HepG2 (cell line): ENCODE results near the gene SEBOX. TPM values are rescaled to one million over a fixed set of nuclear protein-coding genes. Genes with fewer than 3 reads are reported as not detected.
A peak's percentile ranks its signal among the peaks of the same experiment; 100 is the strongest.

Source experiments
- AGO2 ChIP-seq: fragments of 200-400 bp; formaldehyde crosslinking; optimal IDR thresholded peaks from 2 replicates; pipeline ENCODE3; 2017; ENCODE audit warnings: mild to moderate bottlenecking, low read depth, low read length, moderate library complexity
- CREBL2 ChIP-seq: sonication (generic); formaldehyde crosslinking; IDR thresholded peaks from 2 replicates; pipeline ENCODE4 v1.8.1; 2023; ENCODE audit warnings: missing genetic modification reagents, mild to moderate bottlenecking, borderline replicate concordance
- ETS1 ChIP-seq: sonication (generic); formaldehyde crosslinking; IDR thresholded peaks from 2 replicates; pipeline ENCODE4 v1.4.0; 2020; ENCODE audit warnings: missing genetic modification reagents
- FOXO4 ChIP-seq: sonication (generic); formaldehyde crosslinking; conservative IDR thresholded peaks from 2 replicates; pipeline ENCODE4 v1.8.1; 2023; ENCODE audit warnings: missing genetic modification reagents
- GABPA ChIP-seq, 2 experiments: IDR thresholded peaks; 2 replicates each; pipeline ENCODE4 v1.6.1; 2011 to 2016; ENCODE audit warnings: low read depth in 2 of 2, low read length in 1 of 2, missing biosample characterization in 1 of 2, missing genetic modification characterization in 1 of 2
- HDAC2 ChIP-seq: sonication (generic); formaldehyde crosslinking; IDR thresholded peaks from 2 replicates; pipeline ENCODE4 v1.4.0; 2020; ENCODE audit warnings: missing genetic modification reagents
- HNF1B ChIP-seq: sonication (generic); formaldehyde crosslinking; IDR thresholded peaks from 2 replicates; pipeline ENCODE4 v1.5.1; 2020; ENCODE audit warnings: mild to moderate bottlenecking, moderate library complexity, missing genetic modification reagents
- KDM4B ChIP-seq: sonication (generic); formaldehyde crosslinking; IDR thresholded peaks from 2 replicates; pipeline ENCODE4 v1.4.0; 2020; ENCODE audit warnings: missing genetic modification reagents
- LCORL ChIP-seq, 2 experiments: fragments of 450-650 bp in 1 of 2; sonication (generic) in 1 of 2; formaldehyde crosslinking in 1 of 2; IDR thresholded peaks; 2 replicates each; pipeline versions ENCODE4 v1.5.0 to v1.6.1; 2017 to 2020; ENCODE audit warnings: antibody characterized with exemption in 1 of 2, missing genetic modification reagents in 1 of 2
- MAF1 ChIP-seq: sonication (generic); formaldehyde crosslinking; IDR thresholded peaks from 2 replicates; pipeline ENCODE4 v1.5.0; 2020; ENCODE audit warnings: missing genetic modification reagents, borderline replicate concordance
- MATR3 ChIP-seq: sonication (generic); formaldehyde crosslinking; IDR thresholded peaks from 2 replicates; pipeline ENCODE4 v1.4.0; 2020; ENCODE audit warnings: missing genetic modification reagents
- SIN3A ChIP-seq: IDR thresholded peaks from 2 replicates; pipeline ENCODE4 v1.6.1; 2011; ENCODE audit warnings: low read depth, mild to moderate bottlenecking, control low read depth, low read length, borderline replicate concordance
- SPEN ChIP-seq: sonication (generic); formaldehyde crosslinking; IDR thresholded peaks from 2 replicates; pipeline ENCODE4 v1.5.1; 2020; ENCODE audit warnings: low read depth, mild to moderate bottlenecking, missing genetic modification reagents
- THAP11 ChIP-seq: IDR thresholded peaks from 2 replicates; pipeline ENCODE4 v1.6.1; 2016; ENCODE audit warnings: missing biosample characterization, missing genetic modification reagents
- ZBTB7B ChIP-seq: sonication (generic); formaldehyde crosslinking; IDR thresholded peaks from 2 replicates; pipeline ENCODE4 v1.4.0; 2020; ENCODE audit warnings: missing genetic modification reagents
- ZFP36L1 ChIP-seq: sonication (generic); formaldehyde crosslinking; IDR thresholded peaks from 2 replicates; pipeline ENCODE4 v1.8.0; 2022; ENCODE audit warnings: mild to moderate bottlenecking, missing genetic modification reagents, moderate library complexity
- ZNF251 ChIP-seq: sonication (generic); formaldehyde crosslinking; IDR thresholded peaks from 2 replicates; pipeline ENCODE4 v1.9.0; 2021; ENCODE audit warnings: mild to moderate bottlenecking, missing genetic modification reagents
- ZNF337 ChIP-seq: sonication (generic); formaldehyde crosslinking; IDR thresholded peaks from 2 replicates; pipeline ENCODE4 v1.5.1; 2020; ENCODE audit warnings: missing genetic modification reagents, low read depth, mild to moderate bottlenecking, borderline replicate concordance
- ZNF362 ChIP-seq: sonication (generic); formaldehyde crosslinking; IDR thresholded peaks from 2 replicates; pipeline ENCODE4 v1.4.0; 2020; ENCODE audit warnings: missing genetic modification reagents, mild to moderate bottlenecking, borderline replicate concordance
- ZNF747 ChIP-seq: sonication (generic); formaldehyde crosslinking; IDR thresholded peaks from 2 replicates; pipeline ENCODE4 v1.8.1; 2023; ENCODE audit warnings: missing genetic modification reagents, mild to moderate bottlenecking, borderline replicate concordance
- polyA plus RNA-seq, 8 experiments: library from polyadenylated mRNA; depleted of rRNA in 3 of 8; stranded (reverse) in 7 of 8; unstranded in 1 of 8; fragments of >200 nt; fragmentation: Illumina TruSeq in 4 of 8; extraction: Trizol in 4 of 8; gene quantifications; 2 replicates each; pipeline versions ENCODE4 v1.2.1 to v1.2.3, GENCODE V29; 2011 to 2016; ENCODE audit warnings: low read depth in 4 of 8, missing spikeins in 1 of 8, mixed read lengths in 1 of 8; ENCODE audit not compliant: insufficient read depth in 1 of 8
- total RNA-seq, 5 experiments: library from RNA; depleted of rRNA; stranded (reverse); fragments of >200 nt; fragmentation: Illumina TruSeq; extraction: Trizol; gene quantifications; 2 replicates each; pipeline ENCODE4 v1.2.3, GENCODE V29; 2016; ENCODE audit warnings: low read depth in 1 of 5
- TF ChIP-seq, protein P1 (sequence below): sonication (generic); formaldehyde crosslinking; IDR thresholded peaks from 2 replicates; pipeline ENCODE4 v1.8.1; 2023; ENCODE audit warnings: mild to moderate bottlenecking, missing genetic modification reagents

SEBOX gene
- total and polyA plus RNA-seq, 2 of the 13 experiments (the other 11 are each of a cell fraction or from before 2014, with no cell fraction given), result not detected

GRCh38 chr17:28357061-28357900 lies 7.7 kb downstream of the SEBOX start, which contains the start of gene POLDIP2 (continued):
- TF ChIP-seq SIN3A (no peak), HDAC2 (CRISPR knock-in tag) (peak; percentile 92), ZNF362 (CRISPR knock-in tag) (no peak; the same call in 1 of the 2 replicates), HNF1B (CRISPR knock-in tag) (peak; percentile 66; the same call in 1 of the 2 replicates), THAP11 (CRISPR knock-in tag) (peak; percentile 97), CREBL2 (no peak), MAF1 (CRISPR knock-in tag) (no peak), GABPA (IDR thresholded peaks at IDR 0.05; ENCODE audit: low read depth, low read length) (peak; percentile 98), GABPA (CRISPR knock-in tag; IDR thresholded peaks at IDR 0.05; ENCODE audit: low read depth) (peak; percentile 95), ZNF251 (CRISPR knock-in tag) (no peak), MATR3 (CRISPR knock-in tag) (no peak), FOXO4 (CRISPR knock-in tag) (no peak), ETS1 (CRISPR knock-in tag) (peak; percentile 79; the same call in 1 of the 2 replicates), ZBTB7B (CRISPR knock-in tag) (peak; percentile 77; the same call in 1 of the 2 replicates), LCORL (IDR thresholded peaks at IDR 0.05) (no peak), LCORL (CRISPR knock-in tag; IDR thresholded peaks at IDR 0.05) (0 out of 2 replicates have a peak, but pooled peaks have one; percentile 15), KDM4B (CRISPR knock-in tag) (peak; percentile 76; the same call in 1 of the 2 replicates), AGO2 (peak; percentile 93), ZNF747 (CRISPR knock-in tag) (peak; percentile 64; the same call in 1 of the 2 replicates), ZNF337 (no peak), SPEN (CRISPR knock-in tag) (peak; percentile 97), ZFP36L1 (0 out of 2 replicates have a peak, but pooled peaks have one; percentile 32)
- TF ChIP-seq, protein P1, sequence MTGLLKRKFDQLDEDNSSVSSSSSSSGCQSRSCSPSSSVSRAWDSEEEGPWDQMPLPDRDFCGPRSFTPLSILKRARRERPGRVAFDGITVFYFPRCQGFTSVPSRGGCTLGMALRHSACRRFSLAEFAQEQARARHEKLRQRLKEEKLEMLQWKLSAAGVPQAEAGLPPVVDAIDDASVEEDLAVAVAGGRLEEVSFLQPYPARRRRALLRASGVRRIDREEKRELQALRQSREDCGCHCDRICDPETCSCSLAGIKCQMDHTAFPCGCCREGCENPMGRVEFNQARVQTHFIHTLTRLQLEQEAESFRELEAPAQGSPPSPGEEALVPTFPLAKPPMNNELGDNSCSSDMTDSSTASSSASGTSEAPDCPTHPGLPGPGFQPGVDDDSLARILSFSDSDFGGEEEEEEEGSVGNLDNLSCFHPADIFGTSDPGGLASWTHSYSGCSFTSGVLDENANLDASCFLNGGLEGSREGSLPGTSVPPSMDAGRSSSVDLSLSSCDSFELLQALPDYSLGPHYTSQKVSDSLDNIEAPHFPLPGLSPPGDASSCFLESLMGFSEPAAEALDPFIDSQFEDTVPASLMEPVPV (CRISPR knock-in tag), result peak; percentile 96
